ENCODE results near the gene ABI1.

ABI1 gene

GRCh38 chr10:26765549-26765948, 95.2 kb downstream of the ABI1 start:
- DNase-seq = no peak

DNA sequence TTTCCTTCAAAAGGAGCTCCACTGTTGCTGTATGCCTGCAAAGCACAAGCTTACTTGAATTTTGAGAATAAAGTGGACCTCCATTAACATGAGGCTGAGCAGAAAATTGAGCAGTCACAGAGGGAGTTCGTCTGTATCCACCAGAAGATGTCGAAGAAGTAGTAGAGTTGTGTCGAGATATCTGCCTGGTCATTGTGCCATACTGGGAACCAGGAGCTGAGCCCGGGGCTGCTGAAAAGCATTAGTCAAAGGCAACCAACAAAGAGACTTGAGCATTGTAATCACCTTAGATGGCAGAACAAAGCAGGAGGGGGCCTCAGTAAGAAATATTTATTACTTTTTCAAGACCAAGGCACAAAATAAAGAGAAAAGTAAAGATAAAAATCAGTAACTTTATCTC, 101.8 kb downstream of the ABI1 start:
- no peak for DNase-seq

DNA sequence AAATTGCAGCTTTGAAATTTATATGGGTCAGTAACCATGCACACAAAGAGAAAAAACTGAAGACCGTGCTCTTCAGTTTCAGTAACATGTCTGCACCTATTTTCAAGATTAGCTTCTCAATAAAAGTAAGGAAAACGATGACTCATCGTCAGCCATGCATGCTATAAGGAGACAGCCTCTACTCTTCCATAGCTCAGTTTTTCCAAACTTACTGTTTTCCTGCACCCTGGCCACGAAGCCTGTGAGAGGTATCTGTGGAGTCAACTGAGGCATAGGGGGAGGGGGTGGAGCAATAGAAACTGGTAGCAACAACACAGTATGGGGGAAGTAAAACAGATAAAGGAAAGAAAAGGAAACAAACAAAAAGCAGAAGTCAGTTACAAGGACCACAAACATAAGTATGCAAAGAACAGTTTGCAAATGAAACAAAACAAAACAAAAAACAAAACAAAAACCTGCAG, 105.3 kb downstream of the ABI1 start:
- no peak for DNase-seq

- DNase-seq = no peak
Observed at GRCh38 chr10:26746061-26746460, 114.7 kb downstream of the ABI1 start.

DNA sequence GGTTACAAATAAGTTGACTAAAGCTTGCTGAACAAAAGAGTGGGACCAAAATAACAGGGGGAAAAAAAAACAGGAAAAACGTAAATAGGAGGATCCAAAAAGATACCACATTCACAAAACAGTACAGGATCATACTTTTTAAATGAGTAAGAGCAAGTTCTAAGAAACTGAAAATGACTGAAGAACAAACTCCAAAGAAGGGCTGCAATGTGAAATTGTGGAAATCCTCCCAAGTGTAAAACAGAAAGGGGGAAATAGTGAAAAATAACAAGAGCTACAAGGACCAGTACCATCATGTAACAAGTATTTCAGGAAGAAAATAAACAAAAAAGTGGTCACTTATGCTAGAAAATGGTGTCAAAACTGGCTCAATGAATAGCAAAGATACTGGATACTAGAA, 116.9 kb downstream of the ABI1 start:
- DNase-seq = no peak

- no peak for DNase-seq
Observed at GRCh38 chr10:26743091-26743490, 117.7 kb downstream of the ABI1 start.

- DNase-seq = no peak
Observed at GRCh38 chr10:26741368-26741767, 119.4 kb downstream of the ABI1 start.

- peak; percentile 84 for DNase-seq
Observed at GRCh38 chr10:26739071-26739631, 121.6 kb downstream of the ABI1 start.

DNA sequence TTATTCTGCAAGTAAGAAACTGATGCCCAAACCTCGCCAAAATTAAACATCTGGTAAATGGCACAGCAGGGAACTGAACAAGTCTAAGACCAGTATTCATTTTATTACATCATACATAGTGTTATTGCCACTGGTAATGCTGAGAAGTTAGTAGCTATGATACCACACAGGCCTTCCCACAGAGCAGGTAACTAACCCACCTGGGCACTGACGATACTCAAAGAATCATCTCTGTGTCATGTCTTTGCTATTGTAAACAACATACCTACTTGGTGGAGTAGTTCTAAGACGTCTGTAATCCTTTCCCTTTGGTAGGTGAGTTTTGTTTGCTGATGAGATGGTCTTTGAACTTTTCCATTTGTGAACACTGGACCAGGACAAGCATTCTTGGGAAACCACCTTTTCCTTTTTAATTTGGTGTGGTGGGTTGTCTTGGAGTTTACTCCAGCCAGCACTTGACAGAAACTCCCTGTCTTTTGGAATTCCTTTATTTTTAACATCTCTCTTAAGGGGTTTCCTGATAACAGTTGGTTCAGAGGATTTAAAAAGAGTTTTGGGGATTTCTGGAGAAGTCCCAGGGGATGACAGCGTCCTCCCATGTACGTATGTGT, 122.4 kb downstream of the ABI1 start:
- DNase-seq = peak; percentile 26

- peak; percentile 93 for DNase-seq
Observed at GRCh38 chr10:26737730-26738129, 123.0 kb downstream of the ABI1 start.

- no peak for DNase-seq
Observed at GRCh38 chr10:26735435-26735834, 125.3 kb downstream of the ABI1 start.

DNA sequence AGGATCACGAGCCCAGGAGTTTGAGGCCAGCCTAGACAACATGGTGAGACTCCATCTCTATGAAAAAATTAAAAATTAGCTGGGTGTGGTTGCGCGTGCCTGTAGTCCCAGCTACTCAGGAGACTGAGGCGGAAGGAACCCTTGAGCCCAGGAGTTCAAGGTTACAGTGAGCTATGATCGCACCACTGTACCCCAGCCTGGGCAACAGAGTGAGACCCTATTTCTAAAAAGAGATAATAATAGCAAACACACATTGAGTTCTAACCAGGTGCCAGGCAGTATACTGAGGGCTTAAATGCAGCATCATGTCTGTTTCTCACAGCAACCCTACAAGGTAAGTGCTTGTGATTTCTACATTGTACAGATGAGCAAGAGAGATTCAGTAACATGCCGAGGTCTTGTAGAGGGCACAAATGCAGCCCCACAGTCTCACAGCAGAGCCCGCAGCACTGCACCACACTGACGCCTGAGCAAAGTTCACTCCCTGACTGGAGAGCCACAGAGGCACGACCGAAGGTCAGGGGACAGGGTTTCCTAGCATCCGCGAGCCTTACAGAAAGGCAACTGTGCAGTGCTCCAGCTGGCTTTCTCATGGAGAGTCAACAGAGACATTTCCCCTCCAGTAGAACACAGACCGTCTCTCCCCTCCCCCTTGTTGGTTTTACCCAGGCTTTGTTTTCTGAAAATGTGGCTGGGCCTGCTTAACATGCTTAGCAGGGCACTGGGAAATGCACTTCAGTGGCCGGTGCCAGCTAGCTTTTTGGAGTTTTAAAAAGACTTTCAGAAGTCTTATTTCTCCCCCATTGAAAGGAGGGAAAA, 126.8 kb downstream of the ABI1 start:
- no peak for DNase-seq

DNA sequence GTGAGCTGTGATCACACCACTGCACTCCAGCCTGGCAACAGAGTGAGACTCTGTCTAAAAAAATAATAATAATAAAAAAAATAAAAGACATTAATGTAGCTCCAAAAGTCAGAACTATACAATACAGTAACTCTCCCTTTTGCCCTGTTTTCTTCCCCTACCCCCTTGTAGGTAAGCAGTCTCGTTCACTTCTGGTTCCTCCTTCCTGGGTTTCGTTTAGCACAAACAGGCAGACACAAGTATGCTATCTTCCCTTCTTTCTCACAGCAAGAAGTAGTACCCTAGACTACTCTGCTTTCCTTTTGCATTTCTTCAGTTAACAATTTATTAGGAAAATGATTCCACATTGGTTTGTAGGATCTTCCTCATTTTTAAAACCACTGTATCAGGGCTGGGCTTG, 130.2 kb downstream of the ABI1 start:
- DNase-seq = no peak

GRCh38 chr10:26729395-26729794, 131.4 kb downstream of the ABI1 start:
- no peak for DNase-seq

DNA sequence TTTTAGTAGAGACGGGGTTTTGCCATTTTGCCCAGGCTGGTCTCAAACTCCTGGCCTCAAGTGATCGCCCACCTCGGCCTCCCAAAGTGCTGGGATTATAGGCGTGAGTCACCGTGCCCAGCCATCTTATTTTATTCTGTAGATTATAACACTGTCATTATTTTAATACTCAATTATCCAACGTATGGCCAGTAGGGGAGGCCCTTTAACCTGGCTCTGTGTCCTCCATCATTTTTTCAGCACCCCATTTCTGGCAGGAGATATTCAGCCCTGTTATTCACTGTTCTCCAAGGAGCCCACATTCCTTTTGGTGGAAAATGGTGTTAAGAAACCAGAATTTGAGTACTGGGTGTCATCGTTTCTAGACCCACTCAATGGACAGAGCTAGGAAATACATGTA, 131.8 kb downstream of the ABI1 start:
- no peak for DNase-seq

DNA sequence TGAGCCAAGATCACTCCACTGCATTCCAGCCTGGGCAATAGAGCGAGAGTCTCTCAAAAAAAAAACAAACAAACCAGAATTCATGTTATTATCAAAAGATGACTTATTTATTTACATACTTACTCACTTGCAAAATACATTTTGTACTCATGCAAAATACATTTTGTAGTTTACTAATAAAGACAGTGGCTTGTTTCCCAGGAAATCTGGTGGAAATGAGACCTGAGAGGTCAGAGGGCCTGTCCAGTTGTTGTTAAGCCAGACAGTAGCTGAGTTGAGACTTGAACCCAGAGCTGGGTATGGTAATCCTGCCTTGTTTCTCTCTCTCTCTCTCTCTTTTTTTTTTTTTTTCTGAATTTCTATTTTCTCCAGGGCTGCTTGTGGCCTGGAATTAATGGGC, 133.8 kb downstream of the ABI1 start:
- DNase-seq = no peak

GRCh38 chr10:26725837-26726727, 134.7 kb downstream of the ABI1 start:
- DNase-seq = peak; percentile 53

DNA sequence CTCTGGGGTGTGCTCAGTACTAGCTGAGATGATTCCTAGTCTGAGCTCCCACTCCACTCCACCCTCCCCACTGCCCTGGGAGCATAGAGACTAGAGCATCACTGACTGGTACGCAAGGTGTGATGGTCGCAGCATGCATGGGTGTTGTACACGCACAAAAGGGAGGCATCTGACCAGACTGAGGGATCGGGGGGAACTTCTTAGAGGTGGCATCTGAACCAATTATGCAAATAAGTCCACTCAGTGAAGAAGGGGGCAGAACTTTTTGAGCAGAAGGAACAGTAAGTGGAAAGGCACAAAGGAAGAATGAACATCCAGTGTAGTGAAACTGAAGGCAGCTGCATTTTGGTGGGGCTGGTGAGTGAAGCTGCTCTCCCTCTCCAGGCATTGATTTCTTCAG, 137.7 kb downstream of the ABI1 start:
- DNase-seq = no peak

GRCh38 chr10:26721561-26721960, 139.2 kb downstream of the ABI1 start:
- peak; percentile 86 for DNase-seq

- no peak for DNase-seq
Observed at GRCh38 chr10:26717476-26717875, 143.3 kb downstream of the ABI1 start.

GRCh38 chr10:26715137-26715487, 145.6 kb downstream of the ABI1 start:
- DNase-seq = no peak

DNA sequence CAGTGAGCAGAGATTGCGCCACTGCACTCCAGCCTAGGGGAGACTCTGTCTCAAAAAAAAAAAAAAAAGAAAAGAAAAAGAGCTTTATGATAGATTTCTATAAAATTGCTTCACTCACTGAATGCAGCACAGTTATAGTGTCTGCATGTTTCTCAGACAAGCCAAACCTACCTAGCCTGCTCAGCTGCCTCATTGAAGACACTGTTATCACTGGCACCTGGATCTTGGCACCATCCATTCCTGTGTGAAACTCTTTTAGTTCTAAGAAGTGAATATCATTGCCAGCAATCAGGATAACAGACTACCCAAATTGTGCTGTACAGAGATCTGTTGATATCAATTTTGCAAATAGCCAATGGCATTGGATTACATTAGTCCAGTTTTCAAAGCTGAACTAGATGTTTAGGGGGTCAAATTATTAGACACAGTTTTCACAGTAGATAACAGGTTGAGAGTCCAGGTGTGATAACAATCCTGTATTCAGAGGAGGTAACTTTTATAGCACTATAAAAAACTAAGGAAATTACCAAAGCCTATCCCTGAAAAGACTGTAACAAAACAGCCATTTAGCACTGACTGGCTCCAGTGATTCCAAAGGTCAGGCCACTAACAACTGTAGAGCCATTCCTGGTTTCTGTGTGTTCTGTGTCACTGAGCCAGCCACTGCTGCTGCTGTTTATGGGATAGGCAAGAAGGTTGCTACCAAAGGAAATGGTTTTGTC, 146.2 kb downstream of the ABI1 start:
- DNase-seq = no peak

DNA sequence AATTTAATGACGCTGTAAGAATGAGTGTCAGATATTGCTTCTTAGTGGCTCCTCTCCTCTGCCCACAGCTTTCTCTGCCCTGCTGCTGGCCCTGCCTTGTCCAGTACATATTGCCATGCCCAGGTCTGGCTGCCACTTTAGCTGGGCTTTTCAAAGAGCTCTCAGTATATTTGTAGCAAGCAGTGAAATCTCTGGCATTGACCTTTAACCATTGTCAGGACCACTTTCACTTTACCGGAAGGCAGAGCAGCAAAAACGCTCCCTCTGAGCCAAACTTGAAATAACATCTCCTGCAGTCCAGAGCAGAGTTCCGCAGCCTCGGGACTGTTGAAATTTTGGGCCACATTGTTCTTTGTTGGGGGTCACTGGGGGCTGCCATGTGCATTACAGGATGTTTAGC, 149.4 kb downstream of the ABI1 start:
- no peak for DNase-seq
